Purkinje cell (primary cell): ENCODE results near the gene ZNF396. TPM values are rescaled to one million over a fixed set of nuclear protein-coding genes. Genes with fewer than 3 reads are reported as not detected.

Experiments
- polyA plus RNA-seq: library from polyadenylated mRNA; unstranded; fragments of >200 nt; fragmentation: Nextera tagmentation; gene quantifications from 2 replicates; pipeline ENCODE4 v1.2.1, GENCODE V29; 2014

ZNF396 gene
- polyA plus RNA-seq = 2.4 and 3.0 TPM in 2 replicates

DNA sequence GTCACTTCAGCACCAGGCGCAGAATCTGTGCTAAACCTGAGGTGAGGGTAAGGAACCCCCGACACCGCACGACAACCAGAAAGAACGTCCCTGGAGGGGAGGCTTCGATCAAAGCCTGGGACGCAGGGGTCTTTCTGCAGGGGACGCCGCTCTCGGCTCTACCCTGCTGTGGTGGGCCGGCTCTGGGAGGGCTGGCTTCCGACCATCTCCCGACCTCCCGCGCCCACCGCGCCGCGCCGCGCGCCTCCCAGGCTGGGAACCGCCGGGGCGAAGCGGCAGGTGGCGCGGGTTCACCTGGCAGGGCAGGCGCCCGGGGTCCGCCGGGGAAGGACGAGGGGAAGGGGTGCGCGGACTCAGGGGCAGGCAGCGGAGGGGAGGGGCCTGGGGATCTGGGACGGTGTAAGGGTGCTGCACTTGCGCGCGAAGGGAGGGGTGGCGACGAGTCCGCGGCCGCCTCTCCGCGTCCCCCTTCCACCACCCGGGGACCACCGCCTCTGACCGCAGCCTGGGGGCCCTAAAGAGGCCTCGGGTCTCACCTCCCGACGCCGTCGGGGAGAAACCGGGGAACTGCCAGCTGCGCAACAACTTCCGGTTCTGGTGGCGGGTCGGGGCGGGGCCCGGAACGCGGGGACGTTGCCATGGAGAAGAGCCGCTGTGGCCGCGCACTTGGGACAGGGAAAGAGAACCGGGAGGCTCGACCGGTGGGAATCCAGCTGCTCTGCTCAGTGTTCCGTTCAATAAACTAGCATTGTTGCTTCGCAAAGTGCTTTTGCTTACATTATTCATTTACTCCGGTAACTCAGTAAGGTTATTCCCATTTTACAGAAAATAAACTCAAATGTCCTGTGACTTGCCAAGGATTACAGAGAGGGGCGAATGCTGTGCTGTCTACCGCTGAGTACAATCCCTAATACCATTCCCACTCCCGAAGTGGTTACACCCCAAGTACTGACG, at the start of gene ZNF396:
Gene ZNF396 (minus strand): TSS at position 596 of the 954 bp plus-strand sequence. CDS start 3,045 bp downstream, outside the sequence.

DNA sequence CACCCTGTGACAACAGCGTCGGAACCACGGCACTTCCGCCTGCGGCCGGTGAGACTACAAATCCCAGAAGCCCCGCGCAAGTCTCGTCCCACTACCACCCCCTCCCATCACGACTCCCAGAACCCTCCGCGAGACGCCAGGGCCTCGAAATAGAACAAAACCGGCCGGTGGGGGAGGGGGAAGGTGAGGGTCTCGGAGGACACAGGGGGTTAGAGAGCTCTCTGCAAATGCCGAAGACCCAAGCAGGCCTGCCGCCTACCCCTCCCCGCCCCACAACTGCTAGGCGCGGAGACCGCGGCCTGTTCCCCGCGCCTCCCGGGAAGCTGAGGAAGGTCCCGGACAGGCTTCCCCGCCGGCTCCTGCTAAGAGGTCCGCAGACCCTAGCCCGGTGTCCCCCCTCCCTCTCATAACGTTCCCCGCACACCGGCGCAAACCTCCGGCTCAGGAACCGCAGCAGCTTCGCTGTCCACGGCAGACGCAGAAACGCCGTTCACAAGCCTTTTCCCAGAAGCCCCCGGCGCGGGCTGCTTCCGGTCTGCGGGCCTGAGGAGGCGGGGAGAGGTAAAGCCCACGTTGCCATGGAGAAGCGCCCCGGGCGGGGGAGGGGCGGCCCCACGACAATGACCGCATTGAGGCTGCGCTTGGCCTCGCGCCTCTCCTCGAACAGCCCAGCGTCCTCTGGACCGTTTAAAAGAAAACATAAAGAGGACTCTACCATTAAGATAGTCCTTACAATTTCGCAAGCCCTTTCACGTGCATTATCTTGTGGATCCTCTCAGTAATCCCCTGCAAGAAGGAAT, 33.0 kb downstream of the ZNF396 start, which contains the start of gene ZNF24:
Gene ZNF24 (minus strand): TSS at position 485 of the 800 bp plus-strand sequence. CDS start 3,770 bp downstream, outside the sequence.

Other genes with a start within 250 kb of the ZNF396 start
- gene ZNF397, start 136.3 kb downstream of the ZNF396 start, polyA plus RNA-seq = 15.6 and 21.5 TPM in 2 replicates
- 5.7 and 31.3 TPM in 2 replicates for gene ZSCAN30, start 87.1 kb downstream of the ZNF396 start, polyA plus RNA-seq
- gene ZNF24, start 32.9 kb downstream of the ZNF396 start, polyA plus RNA-seq = 28.7 and 34.6 TPM in 2 replicates
- 13.1 and 15.0 TPM in 2 replicates for gene INO80C, start 120.6 kb upstream of the ZNF396 start, polyA plus RNA-seq
- 57.6 and 71.9 TPM in 2 replicates for gene GALNT1, start 204.4 kb upstream of the ZNF396 start, polyA plus RNA-seq